GM19193 (cell line): ENCODE results near the gene RAB40B.

ENCODE experiments used
- POLR2A ChIP-seq: IDR thresholded peaks from 4 replicates; pipeline ENCODE4 v1.6.1; 2011; ENCODE audit not compliant: insufficient read depth, insufficient read length; ENCODE audit errors: extremely low read depth

The RAB40B gene

GRCh38 chr17:82687375-82687861, 11.1 kb downstream of the RAB40B start:
- TF ChIP-seq POLR2A: no peak

GRCh38 chr17:82686366-82687324, 11.9 kb downstream of the RAB40B start:
- no peak for TF ChIP-seq POLR2A

- TF ChIP-seq POLR2A: no peak
Measured at GRCh38 chr17:82685291-82685690, 13.2 kb downstream of the RAB40B start.

- TF ChIP-seq POLR2A: no peak
Measured at GRCh38 chr17:82684228-82684841, 14.2 kb downstream of the RAB40B start.

DNA sequence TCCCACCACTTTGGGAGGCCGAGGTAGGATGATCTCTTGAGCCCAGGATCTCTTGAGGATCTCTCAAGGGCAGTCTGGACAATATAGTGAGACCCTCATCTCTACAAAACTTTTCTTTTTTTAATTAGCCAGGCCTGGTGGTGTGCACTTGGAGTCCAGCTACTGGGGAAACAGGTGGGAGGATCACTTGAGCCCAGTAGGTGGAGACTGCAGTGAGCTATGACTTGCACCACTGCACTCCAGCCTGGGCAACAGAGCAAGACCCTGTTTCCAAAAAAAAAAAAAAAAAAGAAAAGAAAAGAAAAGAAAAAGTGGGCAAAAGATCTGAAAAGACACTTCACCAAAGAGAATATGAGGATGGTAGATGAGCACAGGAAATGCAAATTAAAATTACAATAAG, 15.0 kb downstream of the RAB40B start:
- no peak for TF ChIP-seq POLR2A

GRCh38 chr17:82681547-82681946, 17.0 kb downstream of the RAB40B start:
- no peak for TF ChIP-seq POLR2A

DNA sequence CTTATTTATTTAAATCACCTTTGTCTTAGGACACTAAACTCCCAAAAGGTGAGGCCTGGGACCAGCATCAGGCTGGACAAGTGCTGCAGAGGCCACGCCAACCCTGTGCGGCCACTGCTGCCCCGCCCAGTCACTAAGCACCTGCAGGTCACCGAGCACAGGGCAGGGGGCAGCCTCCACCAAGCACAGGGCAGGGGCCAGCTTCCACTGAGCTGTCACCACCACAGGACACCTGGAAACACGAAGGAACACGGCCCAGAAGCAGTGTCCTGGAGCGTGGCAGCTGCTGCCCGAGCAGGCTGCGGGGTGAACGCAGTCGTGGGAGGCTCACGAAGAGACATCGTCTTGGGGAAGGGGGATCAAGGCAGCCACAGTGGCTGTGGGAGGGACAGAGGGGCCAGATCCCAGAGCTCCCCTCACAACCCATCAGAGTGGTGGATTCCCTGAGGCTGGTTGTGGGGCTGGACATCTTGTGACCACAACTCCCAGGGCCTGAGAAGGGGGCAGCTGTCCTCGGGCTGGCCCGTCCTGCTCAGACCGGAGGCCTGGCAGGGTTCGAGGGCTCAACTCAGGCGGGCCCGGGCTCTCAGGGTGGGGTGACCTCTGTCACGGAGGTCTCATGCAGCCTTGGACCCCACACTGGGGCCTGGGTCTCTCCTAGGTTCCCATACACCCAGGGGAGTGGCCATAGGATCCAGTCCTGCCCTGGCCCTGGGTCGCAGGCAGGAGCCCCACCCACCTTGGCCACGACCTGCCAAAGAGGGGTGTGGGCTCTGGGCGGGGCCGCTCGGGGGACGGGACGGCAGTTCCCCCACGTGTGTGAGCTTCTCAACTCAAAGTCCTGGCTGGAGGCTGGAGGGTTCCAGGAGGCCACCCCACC, 18.7 kb downstream of the RAB40B start:
- TF ChIP-seq POLR2A: no peak

DNA sequence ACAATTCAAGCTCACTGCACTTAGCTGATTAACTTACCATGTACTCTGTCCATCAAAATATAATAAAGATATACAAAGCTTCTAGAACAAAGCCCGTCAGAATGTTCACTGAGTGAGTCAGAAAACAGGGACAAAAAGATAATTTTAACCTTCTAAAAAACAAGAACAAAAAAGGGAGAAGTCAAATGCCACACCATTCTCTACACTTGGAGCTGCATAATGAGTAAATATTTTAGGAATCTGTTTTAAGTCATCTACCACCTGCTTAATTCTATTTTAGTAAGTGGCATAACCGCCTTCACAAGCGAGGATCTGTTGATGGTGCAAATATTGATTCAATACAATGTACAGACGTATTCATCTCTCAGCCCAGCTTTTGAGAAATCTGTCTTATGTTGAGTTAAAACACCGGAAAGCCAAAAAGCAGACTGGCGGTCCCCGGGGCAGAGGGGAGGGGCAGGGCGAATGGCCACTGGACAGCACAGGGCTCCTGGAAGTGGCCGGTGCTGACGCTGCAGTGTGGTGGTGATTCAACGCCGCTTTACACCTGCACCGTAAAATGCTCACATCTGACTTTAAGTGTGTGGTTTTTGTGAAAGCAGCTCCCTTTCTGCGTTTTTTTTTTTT, 20.1 kb downstream of the RAB40B start:
- no peak for TF ChIP-seq POLR2A

DNA sequence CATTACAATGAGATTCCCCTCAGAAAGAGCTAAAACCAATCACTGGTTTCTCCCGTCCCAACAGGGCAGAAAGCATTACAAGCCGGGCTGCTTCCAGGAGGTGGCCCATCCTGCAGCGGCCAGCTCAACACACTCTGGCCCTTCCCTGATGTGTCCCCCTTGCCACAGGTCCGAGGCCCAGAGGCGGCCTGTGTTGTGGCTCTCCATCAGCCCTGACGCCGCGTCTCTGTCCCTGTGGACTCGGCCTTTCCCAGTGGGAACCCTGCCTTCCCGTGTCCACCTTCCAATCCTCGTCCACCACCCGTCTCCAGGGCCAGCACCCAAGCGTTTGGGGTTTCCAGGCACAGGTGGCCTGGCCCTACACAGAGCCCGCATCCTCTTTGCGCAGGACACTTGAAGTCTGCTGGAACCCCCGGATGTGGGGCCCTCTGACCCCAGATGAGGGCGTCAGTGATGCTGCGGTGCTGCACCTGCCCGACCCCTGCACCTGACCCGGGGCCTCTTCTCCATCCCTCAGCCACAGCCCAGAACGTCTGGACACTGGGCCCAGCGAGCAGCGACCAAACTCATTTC, 21.1 kb downstream of the RAB40B start:
- no peak for TF ChIP-seq POLR2A

DNA sequence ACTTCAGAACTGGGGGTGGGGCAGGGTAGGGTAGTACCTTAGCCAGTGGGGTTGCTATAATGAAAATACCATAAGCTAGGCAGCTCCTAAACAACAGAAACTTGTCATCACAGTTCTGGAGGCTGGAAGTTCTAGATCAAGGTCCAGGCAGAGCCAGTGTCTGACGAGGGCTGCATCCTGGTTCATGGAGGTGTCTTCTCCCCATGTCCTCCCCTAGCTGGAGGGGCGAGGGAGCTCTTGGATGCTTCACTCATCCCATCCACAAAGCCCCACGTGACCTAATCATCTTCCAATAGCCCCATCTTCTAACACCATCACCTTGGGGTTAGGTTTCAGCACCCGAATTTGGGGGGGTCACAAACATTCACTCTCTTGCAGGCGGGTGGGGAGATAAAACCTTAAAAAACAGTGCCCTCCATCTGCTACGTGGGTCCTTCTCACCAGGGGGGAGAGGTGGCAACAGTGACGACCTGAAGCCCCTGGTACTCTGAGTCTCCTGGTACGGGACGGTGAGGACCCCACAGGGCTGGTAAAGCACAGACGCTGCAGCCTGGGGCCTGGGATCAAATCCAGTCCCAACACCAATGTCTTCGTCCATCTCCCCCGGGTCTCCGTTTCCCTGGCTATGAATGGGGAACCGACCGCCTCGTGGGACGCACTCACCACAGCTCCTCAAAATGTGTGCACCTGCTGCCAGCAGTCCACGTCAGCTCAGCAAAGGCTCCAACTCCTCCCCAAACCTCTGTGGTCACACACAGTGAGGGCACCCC, 22.8 kb downstream of the RAB40B start:
- no peak for TF ChIP-seq POLR2A

- TF ChIP-seq POLR2A: no peak
Measured at GRCh38 chr17:82674656-82675475, 23.6 kb downstream of the RAB40B start.

DNA sequence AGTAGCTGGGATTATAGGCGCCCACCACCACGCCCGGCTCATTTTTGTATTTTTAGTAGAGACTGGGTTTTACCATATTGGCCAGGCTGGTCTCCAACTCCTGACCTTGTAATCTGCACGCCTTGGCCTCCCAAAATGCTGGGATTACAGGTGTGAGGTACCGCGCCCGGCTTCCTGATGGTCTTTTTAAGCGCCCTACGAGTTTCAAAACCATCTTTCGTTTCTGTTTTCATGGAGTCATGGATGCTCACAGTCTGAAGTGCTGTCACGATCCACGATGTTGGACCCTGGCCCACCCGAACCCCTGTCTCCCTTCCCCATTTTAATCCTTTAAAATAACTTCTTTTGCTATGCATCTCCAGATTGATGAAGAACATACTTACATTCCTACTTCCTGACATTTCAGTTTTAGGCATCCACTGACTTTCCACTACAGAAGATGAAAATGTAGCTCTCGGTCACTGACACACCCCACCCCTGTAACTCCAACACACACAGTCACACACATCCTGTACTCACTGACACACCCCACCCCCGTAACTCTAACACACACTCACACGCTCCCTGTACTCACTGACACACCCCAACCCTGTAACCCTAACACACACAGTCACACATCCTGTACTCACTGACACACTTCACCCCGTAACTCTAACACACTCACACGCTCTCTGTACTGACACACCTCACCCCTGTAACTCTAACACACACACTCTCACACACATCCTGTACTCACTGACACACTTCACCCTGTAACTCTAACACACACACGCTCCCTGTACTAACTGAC, 27.6 kb downstream of the RAB40B start:
- TF ChIP-seq POLR2A: no peak
